GM21576 (cell line): ENCODE results near the gene C16orf96.
"Not testable (repeated sequence)": the region's sequence is repeated elsewhere in the genome, so short reads cannot be mapped to it uniquely, and the experiment has no call there.

Experiments
- ATAC-seq: cut with Tn5 transposase; IDR thresholded peaks from one replicate; pipeline ENCODE4 v1.9.1; 2021; ENCODE audit warnings: mild to moderate bottlenecking, moderate library complexity; ENCODE audit not compliant: unreplicated experiment

C16orf96 gene

GRCh38 chr16:4561596-4561995 lies 5.5 kb downstream of the C16orf96 start:
- ATAC-seq = no peak

GRCh38 chr16:4564661-4565267 lies 8.6 kb downstream of the C16orf96 start:
- no peak for ATAC-seq

- no peak for ATAC-seq
These were observed 10.0 kb downstream of the C16orf96 start for GRCh38 chr16:4566144-4566543.

- ATAC-seq = no peak
These were observed 13.9 kb downstream of the C16orf96 start for GRCh38 chr16:4570086-4570485.

GRCh38 chr16:4570688-4571321 lies 14.7 kb downstream of the C16orf96 start:
- no peak for ATAC-seq

GRCh38 chr16:4572715-4573114 lies 16.6 kb downstream of the C16orf96 start:
- no peak for ATAC-seq

GRCh38 chr16:4573926-4574325 lies 17.8 kb downstream of the C16orf96 start:
- ATAC-seq = not testable (repeated sequence)

GRCh38 chr16:4574919-4575705 lies 19.0 kb downstream of the C16orf96 start:
- no peak for ATAC-seq

GRCh38 chr16:4576008-4576407 lies 19.9 kb downstream of the C16orf96 start:
- no peak for ATAC-seq

GRCh38 chr16:4578961-4579530 lies 22.9 kb downstream of the C16orf96 start:
- no peak for ATAC-seq

GRCh38 chr16:4580250-4580649 lies 24.1 kb downstream of the C16orf96 start:
- no peak for ATAC-seq

GRCh38 chr16:4583906-4584305 lies 27.8 kb downstream of the C16orf96 start:
- ATAC-seq = no peak

- ATAC-seq = no peak
These were observed 30.2 kb downstream of the C16orf96 start for GRCh38 chr16:4586291-4586690.

GRCh38 chr16:4588386-4588785 lies 32.2 kb downstream of the C16orf96 start:
- ATAC-seq = no peak

- ATAC-seq = no peak
These were observed 32.8 kb downstream of the C16orf96 start for GRCh38 chr16:4588961-4589360.

- ATAC-seq = no peak
These were observed 35.1 kb downstream of the C16orf96 start for GRCh38 chr16:4591191-4591590.

GRCh38 chr16:4591706-4592470 lies 35.7 kb downstream of the C16orf96 start:
- no peak for ATAC-seq

GRCh38 chr16:4593086-4593485 lies 36.9 kb downstream of the C16orf96 start:
- no peak for ATAC-seq

GRCh38 chr16:4594433-4595410 lies 38.6 kb downstream of the C16orf96 start:
- ATAC-seq = no peak

GRCh38 chr16:4597174-4597573 lies 41.0 kb downstream of the C16orf96 start:
- ATAC-seq = no peak
